PC-9 (cell line): ENCODE data around the gene SOX13.

ENCODE experiments used
- CTCF ChIP-seq: fragments of 200-600 bp; sonication (generic); conservative IDR thresholded peaks from 2 replicates; pipeline ENCODE4 v1.6.1; 2017; ENCODE audit warnings: mixed run types, antibody characterized with exemption, mild to moderate bottlenecking, moderate library complexity
- EZH2 ChIP-seq: fragments of 200-600 bp; sonication (generic); IDR thresholded peaks from 2 replicates; pipeline ENCODE4 v1.8.0; 2017; ENCODE audit warnings: antibody characterized with exemption, low read depth

- TF ChIP-seq CTCF (no peak), EZH2 (no peak)
Measured at GRCh38 chr1:204146965-204147364, 74.0 kb downstream of the SOX13 start.
